B cell (primary cell): ENCODE measurements around the gene AGAP1. TPM values are rescaled to one million over a fixed set of nuclear protein-coding genes. Genes with fewer than 3 reads are reported as not detected.

ENCODE experiments used
- ATAC-seq: fragments of 200-7000 bp; cut with Tn5 transposase; one replicate; pipeline ENCODE4 v1.10.0; 2021; ENCODE audit warnings: low read depth, mild to moderate bottlenecking, moderate number of reproducible peaks, moderate library complexity
- CTCF ChIA-PET: fragments of 350-600 bp; sonication (Branson Sonifier 250); formaldehyde crosslinking; loops from one replicate; lab custom pipeline; 2021; ENCODE audit warnings: antibody characterized with exemption, inconsistent platforms; lab: Charles Lee
- POLR2A ChIA-PET: fragments of 350-600 bp; sonication (Branson Sonifier 250); formaldehyde crosslinking; loops from one replicate; lab custom pipeline; 2021; ENCODE audit warnings: antibody characterized with exemption; lab: Charles Lee
- DNase-seq: peaks from one replicate; pipeline ENCODE4 v3.0.0; 2013
- H2AFZ ChIP-seq: 2 replicates; pipeline ENCODE4 v1.6.1; 2012; ENCODE audit warnings: mild to moderate bottlenecking, low read depth, low read length; ENCODE audit not compliant: insufficient read depth, poor library complexity, severe bottlenecking
- H3K27ac ChIP-seq, 2 donors: 1 replicate in 1 of 2; 2 replicates in 1 of 2; pipeline ENCODE4 v1.5.1; 2012 to 2013; ENCODE audit warnings: low read length in 2 of 2, mild to moderate bottlenecking in 2 of 2, moderate library complexity in 1 of 2
- H3K27me3 ChIP-seq, 4 experiments: fragments of 200-600 bp in 1 of 4; sonication (generic) in 1 of 4; replicated peaks in 1 of 4; 1 replicate in 2 of 4; 2 replicates in 2 of 4; pipeline versions ENCODE4 v1.6.1 to v1.7.0; 2013 to 2016; ENCODE audit warnings: low read length in 3 of 4, mild to moderate bottlenecking in 2 of 4, mixed read lengths in 1 of 4, moderate library complexity in 1 of 4; ENCODE audit not compliant: insufficient read depth in 4 of 4, control insufficient read depth in 3 of 4; ENCODE audit errors: control extremely low read depth in 1 of 4
- H3K36me3 ChIP-seq, 2 experiments: replicated peaks in 1 of 2; 1 replicate in 1 of 2; 2 replicates in 1 of 2; pipeline versions ENCODE4 v1.6.1 to v1.7.1; 2013; ENCODE audit warnings: low read length in 1 of 2; ENCODE audit not compliant: insufficient read depth in 2 of 2, control insufficient read depth in 1 of 2; ENCODE audit errors: control extremely low read depth in 1 of 2, extremely low read depth in 1 of 2
- H3K4me1 ChIP-seq, 2 donors: fragments of 200-600 bp in 1 of 2; sonication (generic) in 1 of 2; 1 replicate in 1 of 2; 2 replicates in 1 of 2; pipeline versions ENCODE4 v1.5.1 to v1.6.1; 2013 to 2017; ENCODE audit warnings: low read length in 2 of 2; ENCODE audit not compliant: control insufficient read depth in 2 of 2, insufficient read depth in 2 of 2
- H3K4me2 ChIP-seq: replicated peaks from 2 replicates; pipeline ENCODE3; 2012; ENCODE audit warnings: mild to moderate bottlenecking, low read depth, low read length; ENCODE audit not compliant: poor library complexity, severe bottlenecking
- H3K4me3 ChIP-seq, 5 experiments: fragments of 200-600 bp in 1 of 5; sonication (generic) in 1 of 5; 1 replicate in 3 of 5; 2 replicates in 2 of 5; pipeline versions ENCODE4 v1.5.1 to v1.7.0; 2011 to 2016; ENCODE audit warnings: low read length in 4 of 5, mild to moderate bottlenecking in 4 of 5, low read depth in 2 of 5, control low read depth in 1 of 5, moderate library complexity in 1 of 5; ENCODE audit not compliant: insufficient read depth in 1 of 5; ENCODE audit errors: control extremely low read depth in 1 of 5, extremely low read depth in 1 of 5
- H3K79me2 ChIP-seq: fragments of 200-600 bp; sonication (generic); one replicate; pipeline ENCODE4 v1.6.0; 2016; ENCODE audit warnings: low read length; ENCODE audit not compliant: control insufficient read depth, insufficient read depth
- H3K9ac ChIP-seq: fragments of 200-600 bp; sonication (generic); 2 replicates; pipeline ENCODE4 v1.6.1; 2017; ENCODE audit warnings: mild to moderate bottlenecking, low read length, moderate library complexity
- H3K9me3 ChIP-seq, 3 donors: one replicate each; pipeline versions ENCODE4 v1.6.1 to v1.7.1; 2013; ENCODE audit warnings: low read length in 2 of 3; ENCODE audit not compliant: control insufficient read depth in 2 of 3, insufficient read depth in 1 of 3; ENCODE audit errors: control extremely low read depth in 1 of 3
- H4K20me1 ChIP-seq: 2 replicates; pipeline ENCODE4 v1.6.0; 2012; ENCODE audit warnings: mild to moderate bottlenecking, low read length; ENCODE audit not compliant: insufficient read depth, control insufficient read depth, poor library complexity, severe bottlenecking
- H3K27ac Mint-ChIP-seq: one replicate; pipeline ENCODE4 v1.8.0; 2021; ENCODE audit warnings: mixed read lengths
- H3K27me3 Mint-ChIP-seq: one replicate; pipeline ENCODE4 v1.8.0; 2021; ENCODE audit warnings: mixed read lengths
- H3K4me1 Mint-ChIP-seq: one replicate; pipeline ENCODE4 v1.8.0; 2021; ENCODE audit warnings: mixed read lengths
- H3K4me3 Mint-ChIP-seq: one replicate; pipeline ENCODE4 v1.8.0; 2021; ENCODE audit warnings: mixed read lengths
- H3K9me3 Mint-ChIP-seq: one replicate; pipeline ENCODE4 v1.8.0; 2022; ENCODE audit warnings: mixed read lengths; ENCODE audit not compliant: insufficient read depth
- CTCF ChIP-seq: fragments of 200-600 bp; IDR thresholded peaks from one replicate; pipeline ENCODE4 v1.8.0; 2022; ENCODE audit warnings: antibody characterized with exemption, mild to moderate bottlenecking
- EZH2 ChIP-seq: IDR thresholded peaks from 2 replicates; pipeline ENCODE4 v1.6.1; 2012; ENCODE audit warnings: borderline replicate concordance, low read depth, mild to moderate bottlenecking, moderate library complexity, low read length; ENCODE audit not compliant: insufficient read depth, poor library complexity, severe bottlenecking
- WGBS: methylation state at CpG from one replicate; pipeline ENCODE4 v1.1.5; 2013; ENCODE audit warnings: missing lambda C conversion rate; ENCODE audit not compliant: insufficient coverage; 5-methylcytosine and 5-hydroxymethylcytosine counted together
- intact Hi-C: fragments of 100-400 bp; cut with micrococcal nuclease; formaldehyde crosslinking; loops from one replicate; pipeline ENCODE4 v1.10.0; 2022
- polyA plus RNA-seq: library from polyadenylated mRNA; depleted of rRNA; stranded (reverse); fragments of >200 nt; gene quantifications from 2 replicates; pipeline ENCODE4 v1.2.3, GENCODE V29; 2012
- total RNA-seq, 2 donors: library from RNA; stranded (reverse); fragments of 120-200 nt in 1 of 2; gene quantifications; 1 replicate in 1 of 2; 2 replicates in 1 of 2; pipeline versions ENCODE4 v1.2.3 to v1.2.4, GENCODE V29; 2013 to 2022

The AGAP1 gene
- total and polyA plus RNA-seq, 2 donors (not counting 1 experiment from before 2014, with no cell fraction given), result 0.01 TPM; not detected in 1

DNA sequence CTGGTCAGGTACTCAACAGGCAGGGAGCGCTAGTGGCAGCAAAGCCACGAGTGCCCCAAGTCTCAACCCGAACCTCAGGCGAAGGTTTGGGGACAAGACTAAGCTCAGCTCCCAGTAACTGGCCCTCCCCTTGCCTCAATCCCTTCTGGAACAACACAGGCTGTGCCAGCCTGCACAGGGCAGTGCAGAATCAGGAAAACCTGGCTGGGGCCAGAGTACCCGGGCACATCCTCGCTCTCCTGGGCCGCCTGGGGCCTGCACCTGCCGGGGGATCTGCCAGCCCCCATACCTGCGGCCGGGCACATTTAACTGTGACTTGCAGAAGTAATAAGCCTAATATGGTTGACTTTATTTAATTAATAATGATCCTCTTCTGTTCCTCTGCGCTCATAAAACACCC, 613.7 kb downstream of the AGAP1 start:
- WGBS, result 94% methylated on average over 6 of the region's 11 CpGs
- H3K4me1 ChIP-seq, result no peaks in the 10 kb centered on the region
- H3K36me3 ChIP-seq, result no peaks in the 10 kb centered on the region
- DNase-seq, result no peak
- peaks cover 0 to 23% (median 0%) of the 10 kb centered on the region in 3 donors for H3K9me3 ChIP-seq
- no peak overlapping the region for H3K27ac Mint-ChIP-seq
- H3K27me3 Mint-ChIP-seq, result peaks cover 10% of the 10 kb centered on the region
- H3K79me2 ChIP-seq, result no peaks in the 10 kb centered on the region
- no peak for ATAC-seq
- H3K9ac ChIP-seq, result no peak overlapping the region
- H3K27me3 ChIP-seq, result peaks cover 0 to 4% (median 0%) of the 10 kb centered on the region in 4 experiments
- no peaks in the 10 kb centered on the region for H3K4me1 Mint-ChIP-seq
- ChIA-PET CTCF (no interaction called here), POLR2A (no interaction called here)
- H3K27ac ChIP-seq, result no peak overlapping the region
- H3K4me3 Mint-ChIP-seq, result no peak overlapping the region
- no peak overlapping the region for H2AFZ ChIP-seq
- no peaks in the 10 kb centered on the region for H4K20me1 ChIP-seq
- H3K4me3 ChIP-seq, result no peak overlapping the region
- intact Hi-C loops, result no loop called here
- H3K9me3 Mint-ChIP-seq, result no peaks in the 10 kb centered on the region
- no peak for TF ChIP-seq CTCF
- TF ChIP-seq EZH2, result no peak
- H3K4me2 ChIP-seq, result no peak overlapping the region

DNA sequence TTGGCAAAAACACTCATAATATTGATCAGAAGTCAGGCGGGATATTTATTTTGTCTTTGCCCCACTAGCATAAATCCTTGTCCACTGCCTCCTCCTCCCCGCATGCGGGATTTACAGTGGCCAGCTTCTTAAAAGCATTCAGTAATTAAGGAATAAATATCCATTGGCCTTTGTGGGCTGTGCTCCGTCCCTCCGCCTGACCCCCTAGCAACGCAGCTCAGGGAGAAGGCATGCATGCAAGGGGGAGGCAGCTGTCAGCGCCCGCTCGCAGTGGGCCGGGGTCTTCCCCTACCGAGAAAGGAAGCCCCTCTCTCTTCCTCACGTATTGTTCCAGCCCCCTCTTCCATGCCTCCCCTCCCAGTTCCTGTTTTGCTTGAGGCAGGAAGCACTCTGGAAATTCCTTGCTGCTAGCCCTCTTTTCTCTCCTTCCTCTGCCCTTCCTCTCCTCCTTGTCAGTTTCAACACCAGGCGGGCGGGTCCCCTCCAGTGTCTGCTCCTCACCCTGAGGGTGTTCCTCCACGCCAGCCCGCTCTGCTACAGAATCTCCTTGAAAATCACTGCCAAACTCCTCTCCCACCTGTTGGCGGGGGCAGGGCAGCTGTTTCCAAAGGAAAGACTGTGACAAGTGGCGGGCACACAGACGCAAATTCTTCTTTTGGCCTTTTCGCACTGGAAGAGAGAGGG, 614.2 kb downstream of the AGAP1 start:
- H3K4me3 Mint-ChIP-seq, result no peak overlapping the region
- 36% methylated on average over 20 of the region's 20 CpGs for WGBS
- no peak overlapping the region for H3K27ac ChIP-seq

More for the DNA sequence above, 614.2 kb downstream of the AGAP1 start:
- ATAC-seq (no peak), DNase-seq (no peak)
- CTCF ChIA-PET, result no interaction called here
- H3K9me3 Mint-ChIP-seq, result no peaks in the 10 kb centered on the region
- peaks cover 0 to 25% (median 0%) of the 10 kb centered on the region in 3 donors for H3K9me3 ChIP-seq
- H3K27ac Mint-ChIP-seq, result no peak overlapping the region
- H3K4me1 Mint-ChIP-seq, result no peaks in the 10 kb centered on the region
- POLR2A ChIA-PET, result no interaction called here
- no peak for TF ChIP-seq CTCF
- TF ChIP-seq EZH2, result no peak
- no peaks in the 10 kb centered on the region for H4K20me1 ChIP-seq
- intact Hi-C loops, result no loop called here
- H3K4me1 ChIP-seq, result no peaks in the 10 kb centered on the region
- H3K36me3 ChIP-seq, result no peaks in the 10 kb centered on the region
- no peak overlapping the region for H3K4me2 ChIP-seq
- H3K9ac ChIP-seq, result no peak overlapping the region
- peaks cover 0 to 4% (median 0%) of the 10 kb centered on the region in 4 experiments for H3K27me3 ChIP-seq
- H3K27me3 Mint-ChIP-seq, result peaks cover 10% of the 10 kb centered on the region
- H2AFZ ChIP-seq, result no peak overlapping the region
- H3K79me2 ChIP-seq, result no peaks in the 10 kb centered on the region
- no peak overlapping the region for H3K4me3 ChIP-seq
